HEK293 (cell line): ENCODE data around the gene PPP2R2B.

Source experiments
- CTCF ChIA-PET: fragments of 350-600 bp; formaldehyde crosslinking; extraction: SDS; loops from one replicate; lab custom pipeline; 2021; ENCODE audit warnings: antibody characterized with exemption; lab: Yijun Ruan, JAX
- POLR2A ChIA-PET: fragments of 300-600 bp; formaldehyde crosslinking; extraction: SDS; loops from one replicate; lab custom pipeline; 2020; ENCODE audit warnings: antibody characterized with exemption, inconsistent platforms; lab: Yijun Ruan, JAX
- H3K27ac ChIP-seq: fragments of 200-500 bp; sonication (Bioruptor generic); 2 replicates; pipeline ENCODE4 v1.5.1; 2014; ENCODE audit warnings: low read depth, low read length, control low read depth, inconsistent platforms; ENCODE audit errors: extremely low read depth
- H3K36me3 ChIP-seq, 2 experiments: fragments of 200-500 bp in 1 of 2; sonication (Bioruptor generic) in 1 of 2; 1 replicate in 1 of 2; 2 replicates in 1 of 2; pipeline ENCODE4 v1.5.1; 2014 to 2017; ENCODE audit warnings: inconsistent platforms in 2 of 2, low read length in 2 of 2; ENCODE audit not compliant: control insufficient read depth in 2 of 2, insufficient read depth in 1 of 2
- H3K4me1 ChIP-seq: fragments of 200-500 bp; sonication (Bioruptor generic); 2 replicates; pipeline ENCODE4 v1.5.1; 2014; ENCODE audit warnings: mild to moderate bottlenecking, low read length, inconsistent platforms; ENCODE audit not compliant: control insufficient read depth, insufficient read depth
- H3K4me3 ChIP-seq: 2 replicates; pipeline ENCODE4 v1.5.1; 2011; ENCODE audit warnings: low read depth, mild to moderate bottlenecking, control low read depth, low read length, moderate library complexity
- H3K9me3 ChIP-seq: fragments of 200-500 bp; sonication (Bioruptor generic); 2 replicates; pipeline ENCODE4 v1.5.1; 2014; ENCODE audit warnings: low read depth, low read length, inconsistent platforms; ENCODE audit not compliant: control insufficient read depth, insufficient read depth
- EGR2 ChIP-seq: fragments of 450-650 bp; formaldehyde crosslinking; IDR thresholded peaks from 2 replicates; pipeline ENCODE4 v1.5.1; 2016; ENCODE audit warnings: low read depth, missing biosample characterization, missing genetic modification characterization
- GFI1B ChIP-seq: fragments of 450-650 bp; formaldehyde crosslinking; IDR thresholded peaks from 2 replicates; pipeline ENCODE4 v1.5.1; 2016; ENCODE audit warnings: missing biosample characterization, missing genetic modification characterization
- HOXA7 ChIP-seq: sonication (generic); formaldehyde crosslinking; IDR thresholded peaks from 2 replicates; pipeline ENCODE4 v1.8.1; 2022; ENCODE audit warnings: missing genetic modification reagents, borderline replicate concordance
- HOXD13 ChIP-seq: sonication (generic); formaldehyde crosslinking; IDR thresholded peaks from 2 replicates; pipeline ENCODE4 v1.8.0; 2022; ENCODE audit warnings: missing genetic modification reagents, borderline replicate concordance
- KLF9 ChIP-seq: fragments of 450-650 bp; formaldehyde crosslinking; IDR thresholded peaks from 2 replicates; pipeline ENCODE4 v1.5.1; 2016; ENCODE audit warnings: missing biosample characterization, missing genetic modification characterization, low read depth
- MYNN ChIP-seq: fragments of 450-650 bp; formaldehyde crosslinking; IDR thresholded peaks from 2 replicates; pipeline ENCODE4 v1.5.1; 2016; ENCODE audit warnings: missing biosample characterization, missing genetic modification characterization, borderline replicate concordance
- OSR2 ChIP-seq: fragments of 450-650 bp; formaldehyde crosslinking; IDR thresholded peaks from 2 replicates; pipeline ENCODE4 v1.5.1; 2016; ENCODE audit warnings: missing biosample characterization, missing genetic modification characterization
- SETDB1 ChIP-seq: IDR thresholded peaks from one replicate; pipeline ENCODE4 v1.6.1; 2017; ENCODE audit warnings: mild to moderate bottlenecking, low read length, moderate library complexity, mixed read lengths; ENCODE audit not compliant: insufficient read length
- TCF7L2 ChIP-seq: IDR thresholded peaks from 2 replicates; pipeline ENCODE4 v1.6.1; 2011; ENCODE audit warnings: low read depth, mild to moderate bottlenecking, inconsistent platforms, low read length, moderate library complexity, borderline replicate concordance
- ZBTB26 ChIP-seq: fragments of 450-650 bp; formaldehyde crosslinking; optimal IDR thresholded peaks from 2 replicates; pipeline ENCODE3; 2016; ENCODE audit warnings: missing biosample characterization, mild to moderate bottlenecking, missing genetic modification characterization
- ZEB2 ChIP-seq: fragments of 450-650 bp; formaldehyde crosslinking; IDR thresholded peaks from 2 replicates; pipeline ENCODE4 v1.5.1; 2016; ENCODE audit warnings: missing biosample characterization, missing genetic modification characterization
- ZNF157 ChIP-seq: fragments of 450-650 bp; formaldehyde crosslinking; IDR thresholded peaks from 2 replicates; pipeline ENCODE4 v1.5.1; 2016; ENCODE audit warnings: missing biosample characterization, missing genetic modification characterization
- ZNF169 ChIP-seq: fragments of 450-650 bp; formaldehyde crosslinking; IDR thresholded peaks from 2 replicates; pipeline ENCODE4 v1.5.1; 2016; ENCODE audit warnings: missing biosample characterization, missing genetic modification characterization
- ZNF202 ChIP-seq: fragments of 450-650 bp; formaldehyde crosslinking; IDR thresholded peaks from 2 replicates; pipeline ENCODE4 v1.5.1; 2016; ENCODE audit warnings: missing biosample characterization, missing genetic modification characterization, borderline replicate concordance
- ZNF248 ChIP-seq: fragments of 450-650 bp; formaldehyde crosslinking; IDR thresholded peaks from 2 replicates; pipeline ENCODE4 v1.5.1; 2017; ENCODE audit warnings: missing biosample characterization, missing genetic modification characterization
- ZNF274 ChIP-seq, 2 experiments: fragments of 200-500 bp in 1 of 2; fragments of 450-650 bp in 1 of 2; sonication (Bioruptor generic) in 1 of 2; formaldehyde crosslinking in 1 of 2; IDR thresholded peaks; 2 replicates each; pipeline versions ENCODE4 v1.5.1 to v1.6.1; 2014 to 2016; ENCODE audit warnings: borderline replicate concordance in 1 of 2, inconsistent platforms in 1 of 2, low read length in 1 of 2, missing biosample characterization in 1 of 2, missing genetic modification characterization in 1 of 2
- ZNF280C ChIP-seq: fragments of 450-650 bp; formaldehyde crosslinking; IDR thresholded peaks from 2 replicates; pipeline ENCODE4 v1.5.1; 2016; ENCODE audit warnings: missing biosample characterization, missing genetic modification characterization
- ZNF341 ChIP-seq: fragments of 450-650 bp; formaldehyde crosslinking; IDR thresholded peaks from 2 replicates; pipeline ENCODE4; 2016; ENCODE audit warnings: low read depth, missing biosample characterization, missing genetic modification characterization
- ZNF350 ChIP-seq: fragments of 450-650 bp; formaldehyde crosslinking; IDR thresholded peaks from 2 replicates; pipeline ENCODE4 v1.5.0; 2017; ENCODE audit warnings: missing biosample characterization, mild to moderate bottlenecking, missing genetic modification characterization
- ZNF354C ChIP-seq: fragments of 450-650 bp; formaldehyde crosslinking; IDR thresholded peaks from 2 replicates; pipeline ENCODE4 v1.5.1; 2016; ENCODE audit warnings: missing biosample characterization, missing genetic modification characterization, low read depth, borderline replicate concordance
- ZNF521 ChIP-seq: fragments of 450-650 bp; formaldehyde crosslinking; IDR thresholded peaks from 2 replicates; pipeline ENCODE4 v1.5.1; 2017; ENCODE audit warnings: missing biosample characterization, mild to moderate bottlenecking, missing genetic modification characterization
- ZNF580 ChIP-seq: fragments of 450-650 bp; formaldehyde crosslinking; IDR thresholded peaks from 2 replicates; pipeline ENCODE4 v1.5.1; 2016; ENCODE audit warnings: missing biosample characterization, missing genetic modification characterization
- ZNF610 ChIP-seq: fragments of 450-650 bp; formaldehyde crosslinking; IDR thresholded peaks from 2 replicates; pipeline ENCODE4 v1.5.1; 2016; ENCODE audit warnings: missing biosample characterization, missing genetic modification characterization, borderline replicate concordance
- ZNF629 ChIP-seq: fragments of 450-650 bp; formaldehyde crosslinking; IDR thresholded peaks from 2 replicates; pipeline ENCODE4 v1.5.1; 2017; ENCODE audit warnings: missing biosample characterization, missing genetic modification characterization
- ZNF660 ChIP-seq: fragments of 450-650 bp; IDR thresholded peaks from 2 replicates; pipeline ENCODE4 v1.5.1; 2018; ENCODE audit warnings: missing biosample characterization, mild to moderate bottlenecking, missing genetic modification characterization
- ZNF664 ChIP-seq: fragments of 450-650 bp; formaldehyde crosslinking; IDR thresholded peaks from 2 replicates; pipeline ENCODE4 v1.5.1; 2016; ENCODE audit warnings: missing biosample characterization, missing genetic modification characterization
- ZNF704 ChIP-seq: fragments of 450-650 bp; formaldehyde crosslinking; IDR thresholded peaks from 2 replicates; pipeline ENCODE4 v1.5.1; 2016; ENCODE audit warnings: missing biosample characterization, missing genetic modification characterization
- TF ChIP-seq, protein P1 (sequence below): fragments of 450-650 bp; formaldehyde crosslinking; IDR thresholded peaks from 2 replicates; pipeline ENCODE4 v1.5.1; 2016; ENCODE audit warnings: missing biosample characterization, missing genetic modification characterization
- TF ChIP-seq, protein P2 (sequence below): fragments of 450-650 bp; formaldehyde crosslinking; IDR thresholded peaks from 2 replicates; pipeline ENCODE4 v1.5.1; 2017; ENCODE audit warnings: missing biosample characterization, missing genetic modification characterization

PPP2R2B gene

GRCh38 chr5:146890066-146890465, 11.5 kb upstream of the PPP2R2B start:
- CTCF ChIA-PET = interaction anchor here (0.6 to 0.9 kb wide), 2 partner anchors 22 to 94 kb away, joined by 3 read pairs; no protein-coding TSS in a partner anchor
- H3K36me3 ChIP-seq = no peaks in the 10 kb centered on the region

GRCh38 chr5:146889169-146889568, 10.6 kb upstream of the PPP2R2B start:
- Histone ChIP-seq H3K27ac (no peak overlapping the region), H3K9me3 (no peaks in the 10 kb centered on the region), H3K4me3 (no peak overlapping the region), H3K36me3 (no peaks in the 10 kb centered on the region), H3K4me1 (no peaks in the 10 kb centered on the region)
- ChIA-PET CTCF (no interaction called here), POLR2A (no interaction called here)
- no peak for TF ChIP-seq ZNF157
- no peak for TF ChIP-seq ZNF274 (IDR thresholded peaks at IDR 0.05; ENCODE audit: low read length)
- no peak for TF ChIP-seq ZNF274 (tag by site-specific recombination; IDR thresholded peaks at IDR 0.05; ENCODE audit: borderline replicate concordance)
- TF ChIP-seq, protein P1, sequence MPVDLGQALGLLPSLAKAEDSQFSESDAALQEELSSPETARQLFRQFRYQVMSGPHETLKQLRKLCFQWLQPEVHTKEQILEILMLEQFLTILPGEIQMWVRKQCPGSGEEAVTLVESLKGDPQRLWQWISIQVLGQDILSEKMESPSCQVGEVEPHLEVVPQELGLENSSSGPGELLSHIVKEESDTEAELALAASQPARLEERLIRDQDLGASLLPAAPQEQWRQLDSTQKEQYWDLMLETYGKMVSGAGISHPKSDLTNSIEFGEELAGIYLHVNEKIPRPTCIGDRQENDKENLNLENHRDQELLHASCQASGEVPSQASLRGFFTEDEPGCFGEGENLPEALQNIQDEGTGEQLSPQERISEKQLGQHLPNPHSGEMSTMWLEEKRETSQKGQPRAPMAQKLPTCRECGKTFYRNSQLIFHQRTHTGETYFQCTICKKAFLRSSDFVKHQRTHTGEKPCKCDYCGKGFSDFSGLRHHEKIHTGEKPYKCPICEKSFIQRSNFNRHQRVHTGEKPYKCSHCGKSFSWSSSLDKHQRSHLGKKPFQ (tag by site-specific recombination) = no peak
- TF ChIP-seq ZNF629 (tag by site-specific recombination) = no peak
- no peak for TF ChIP-seq ZNF704 (tag by site-specific recombination)
- no peak for TF ChIP-seq ZNF248 (tag by site-specific recombination)
- no peak for TF ChIP-seq ZNF660 (tag by site-specific recombination)
- TF ChIP-seq ZNF664 = no peak
- no peak for TF ChIP-seq GFI1B (tag by site-specific recombination)
- TF ChIP-seq TCF7L2 = no peak

More at GRCh38 chr5:146890066-146890465, 11.5 kb upstream of the PPP2R2B start:
- Histone ChIP-seq H3K4me1 (no peaks in the 10 kb centered on the region), H3K9me3 (no peaks in the 10 kb centered on the region), H3K27ac (no peak overlapping the region), H3K4me3 (no peak overlapping the region)
- TF ChIP-seq HOXA7 (CRISPR knock-in tag) = no peak
- TF ChIP-seq ZNF169 (tag by site-specific recombination) = no peak
- no peak for TF ChIP-seq OSR2
- no peak for TF ChIP-seq ZNF521
- no peak for TF ChIP-seq ZNF610
- no peak for TF ChIP-seq ZBTB26
- TF ChIP-seq EGR2 = no peak
- TF ChIP-seq ZNF202 (tag by site-specific recombination) = no peak
- no peak for TF ChIP-seq SETDB1
- no peak for TF ChIP-seq ZNF354C
- TF ChIP-seq, protein P2, sequence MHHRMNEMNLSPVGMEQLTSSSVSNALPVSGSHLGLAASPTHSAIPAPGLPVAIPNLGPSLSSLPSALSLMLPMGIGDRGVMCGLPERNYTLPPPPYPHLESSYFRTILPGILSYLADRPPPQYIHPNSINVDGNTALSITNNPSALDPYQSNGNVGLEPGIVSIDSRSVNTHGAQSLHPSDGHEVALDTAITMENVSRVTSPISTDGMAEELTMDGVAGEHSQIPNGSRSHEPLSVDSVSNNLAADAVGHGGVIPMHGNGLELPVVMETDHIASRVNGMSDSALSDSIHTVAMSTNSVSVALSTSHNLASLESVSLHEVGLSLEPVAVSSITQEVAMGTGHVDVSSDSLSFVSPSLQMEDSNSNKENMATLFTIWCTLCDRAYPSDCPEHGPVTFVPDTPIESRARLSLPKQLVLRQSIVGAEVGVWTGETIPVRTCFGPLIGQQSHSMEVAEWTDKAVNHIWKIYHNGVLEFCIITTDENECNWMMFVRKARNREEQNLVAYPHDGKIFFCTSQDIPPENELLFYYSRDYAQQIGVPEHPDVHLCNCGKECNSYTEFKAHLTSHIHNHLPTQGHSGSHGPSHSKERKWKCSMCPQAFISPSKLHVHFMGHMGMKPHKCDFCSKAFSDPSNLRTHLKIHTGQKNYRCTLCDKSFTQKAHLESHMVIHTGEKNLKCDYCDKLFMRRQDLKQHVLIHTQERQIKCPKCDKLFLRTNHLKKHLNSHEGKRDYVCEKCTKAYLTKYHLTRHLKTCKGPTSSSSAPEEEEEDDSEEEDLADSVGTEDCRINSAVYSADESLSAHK (tag by site-specific recombination) = no peak
- no peak for TF ChIP-seq ZNF350
- no peak for TF ChIP-seq MYNN (tag by site-specific recombination)
- no peak for TF ChIP-seq ZNF280C (tag by site-specific recombination)
- no peak for TF ChIP-seq ZEB2 (tag by site-specific recombination)
- no peak for TF ChIP-seq KLF9 (tag by site-specific recombination)
- TF ChIP-seq ZNF580 (tag by site-specific recombination) = no peak
- no peak for TF ChIP-seq HOXD13 (CRISPR knock-in tag)
- TF ChIP-seq ZNF341 (tag by site-specific recombination) = no peak
- POLR2A ChIA-PET = no interaction called here
